Endothelial cell of umbilical vein (primary cell): ENCODE measurements around the gene OR7C1. TPM values are rescaled to one million over a fixed set of nuclear protein-coding genes. Genes with fewer than 3 reads are reported as not detected.
"Not testable (repeated sequence)": the region's sequence is repeated elsewhere in the genome, so short reads cannot be mapped to it uniquely, and the experiment has no call there.

ENCODE experiments used
- BruUV-seq: library from RNA; stranded (reverse); fragments of 400-500 nt; replicated peaks from 2 replicates; lab custom pipeline; 2021; lab: Mats Ljungman, UMichigan
- CTCF ChIA-PET: fragments of 300-600, 350-600 bp; sonication (Branson Sonifier 250); formaldehyde crosslinking; loops from one replicate; lab custom pipeline; 2021; ENCODE audit warnings: antibody characterized with exemption, inconsistent platforms; lab: Charles Lee
- POLR2A ChIA-PET: fragments of 300-600, 350-600 bp; sonication (Branson Sonifier 250); formaldehyde crosslinking; loops from one replicate; lab custom pipeline; 2021; ENCODE audit warnings: antibody characterized with exemption, inconsistent platforms; lab: Charles Lee
- DNase-seq: peaks from one replicate; pipeline ENCODE4 v3.0.0-alpha.2; 2011; ENCODE audit warnings: low read depth, low spot score
- FAIRE-seq: peaks from 2 replicates; lab custom pipeline; 2011; peaks lifted over from hg19 to GRCh38; lab: Jason Lieb, UNC
- H2AFZ ChIP-seq: 2 replicates; pipeline ENCODE4 v1.6.0; 2012; ENCODE audit warnings: low read depth, low read length, control low read depth, inconsistent platforms
- H3K27ac ChIP-seq: 2 replicates; pipeline ENCODE4 v1.5.1; 2011; ENCODE audit warnings: low read depth, mild to moderate bottlenecking, control low read depth, low read length, moderate library complexity; ENCODE audit not compliant: insufficient read depth
- H3K27me3 ChIP-seq, 2 experiments: 2 replicates each; pipeline versions ENCODE4 v1.6.0 to v1.6.1; 2011; ENCODE audit warnings: low read length in 2 of 2, mixed read lengths in 1 of 2; ENCODE audit not compliant: control insufficient read depth in 2 of 2, insufficient read depth in 2 of 2
- H3K36me3 ChIP-seq, 2 experiments: 2 replicates in 1 of 2; 3 replicates in 1 of 2; pipeline ENCODE4 v1.5.1; 2011; ENCODE audit warnings: low read length in 2 of 2, mild to moderate bottlenecking in 1 of 2, moderate library complexity in 1 of 2; ENCODE audit not compliant: control insufficient read depth in 2 of 2, insufficient read depth in 2 of 2; ENCODE audit errors: extremely low read depth in 1 of 2
- H3K4me1 ChIP-seq: 3 replicates; pipeline ENCODE4 v1.5.1; 2011; ENCODE audit warnings: mild to moderate bottlenecking, low read length; ENCODE audit not compliant: control insufficient read depth, insufficient read depth; ENCODE audit errors: extremely low read depth
- H3K4me2 ChIP-seq: 2 replicates; pipeline ENCODE4 v1.6.1; 2011; ENCODE audit warnings: low read length, control low read depth, mixed read lengths; ENCODE audit not compliant: insufficient read depth
- H3K4me3 ChIP-seq, 3 experiments: fragments of 200-600 bp in 1 of 3; sonication (generic), shearing (Covaris generic) in 1 of 3; replicated peaks in 1 of 3; 2 replicates each; pipeline ENCODE4 v1.5.1; 2011 to 2016; ENCODE audit warnings: control low read depth in 3 of 3, low read length in 3 of 3, mild to moderate bottlenecking in 2 of 3, inconsistent platforms in 1 of 3, low read depth in 1 of 3, moderate library complexity in 1 of 3; ENCODE audit not compliant: insufficient read depth in 1 of 3
- H3K79me2 ChIP-seq: 2 replicates; pipeline ENCODE4 v1.6.0; 2012; ENCODE audit warnings: low read length, inconsistent platforms; ENCODE audit not compliant: control insufficient read depth, insufficient read depth
- H3K9ac ChIP-seq: replicated peaks from 2 replicates; pipeline ENCODE3; 2011; ENCODE audit warnings: low read length, control low read depth; ENCODE audit not compliant: insufficient read depth; ENCODE audit errors: extremely low read depth
- H3K9me1 ChIP-seq: replicated peaks from 3 replicates; pipeline ENCODE4 v1.6.0; 2011; ENCODE audit warnings: mild to moderate bottlenecking, low read length; ENCODE audit not compliant: control insufficient read depth, insufficient read depth; ENCODE audit errors: extremely low read depth
- H3K9me3 ChIP-seq: replicated peaks from 2 replicates; pipeline ENCODE4 v1.5.1; 2012; ENCODE audit warnings: low read length, inconsistent platforms; ENCODE audit not compliant: control insufficient read depth, insufficient read depth
- H4K20me1 ChIP-seq: replicated peaks from 2 replicates; pipeline ENCODE3; 2011; ENCODE audit warnings: mild to moderate bottlenecking, low read length; ENCODE audit not compliant: control insufficient read depth, insufficient read depth; ENCODE audit errors: extremely low read depth
- JUN ChIP-seq: IDR thresholded peaks from 2 replicates; pipeline ENCODE4 v1.6.1; 2011; ENCODE audit warnings: borderline replicate concordance, low read depth; ENCODE audit not compliant: insufficient read length, insufficient read depth
- POLR2AphosphoS5 ChIP-seq: IDR thresholded peaks from 2 replicates; pipeline ENCODE4 v1.6.1; 2012; ENCODE audit warnings: low read depth, mild to moderate bottlenecking, control low read depth, low read length, moderate library complexity; ENCODE audit not compliant: insufficient read depth
- dilution Hi-C: fragments of 300-500 bp; cut with MboI; formaldehyde crosslinking; loops from one replicate; pipeline ENCODE4 v1.15.0; 2019; ENCODE audit warnings: low sequenced_read_pairs; ENCODE audit not compliant: extremely low pct_ligation_motif_present
- intact Hi-C: fragments of 100-400 bp; cut with micrococcal nuclease; formaldehyde crosslinking; loops from one replicate; pipeline ENCODE4 v1.10.0; 2022
- polyA plus RNA-seq, 4 experiments: library from polyadenylated mRNA; depleted of rRNA in 3 of 4; stranded (reverse) in 3 of 4; unstranded in 1 of 4; fragments of >200 nt; gene quantifications; 2 replicates each; pipeline versions ENCODE4 v1.2.1 to v1.2.3, GENCODE V29; 2011 to 2012; ENCODE audit warnings: missing spikeins in 1 of 4
- total RNA-seq: library from RNA; stranded (reverse); gene quantifications from 2 replicates; pipeline ENCODE4 v1.2.3, GENCODE V29; 2021

Gene OR7C1
- total and polyA plus RNA-seq, 2 donors (not counting 3 experiments of a cell fraction or from before 2014, with no cell fraction given) = not detected

DNA sequence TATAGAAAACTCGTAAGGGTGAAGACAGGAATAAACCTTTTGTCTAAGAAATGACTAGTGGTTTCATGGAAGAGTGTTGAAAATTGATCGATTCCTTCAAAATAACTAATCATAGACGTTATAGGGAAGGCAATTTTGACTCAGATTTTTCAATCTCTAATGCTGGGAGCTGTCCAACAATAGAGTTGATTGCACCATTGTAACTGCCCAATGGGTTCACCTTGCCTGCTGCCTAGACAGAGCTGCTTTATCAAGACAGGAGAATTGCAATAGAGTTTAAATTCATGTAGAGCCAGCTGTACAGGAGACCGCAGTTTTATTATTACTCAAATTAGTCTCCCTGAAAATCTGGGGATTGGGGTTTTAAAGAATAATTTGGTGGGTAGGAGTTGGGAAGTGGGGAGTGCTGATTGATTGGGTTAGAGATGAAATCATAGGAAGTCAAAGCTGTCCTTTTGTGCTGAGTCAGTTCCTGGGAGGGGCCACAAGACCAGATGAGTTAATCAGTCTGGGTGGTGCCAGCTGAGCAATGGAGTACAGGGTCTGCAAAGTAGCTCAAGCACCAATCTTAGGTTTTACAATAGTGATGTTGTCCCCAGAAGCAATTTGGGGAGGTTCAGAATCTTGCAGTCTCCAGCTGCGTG lies 39.8 kb downstream of the OR7C1 start:
- ChIA-PET POLR2A (no interaction called here), CTCF (no interaction called here)
- FAIRE-seq (no peak), DNase-seq (no peak)
- BruUV-seq = no TSS peak
- intact Hi-C loops (no loop called here), dilution Hi-C loops (no loop called here)
- TF ChIP-seq POLR2AphosphoS5 = no peak
- no peak for TF ChIP-seq JUN
- Histone ChIP-seq H3K36me3 (no peaks in the 10 kb centered on the region), H3K4me2 (no peak overlapping the region), H3K9me1 (no peaks in the 10 kb centered on the region), H3K27me3 (no peaks in the 10 kb centered on the region), H2AFZ (no peak overlapping the region), H3K9ac (no peak overlapping the region), H4K20me1 (no peaks in the 10 kb centered on the region), H3K27ac (no peak overlapping the region), H3K4me3 (no peak overlapping the region), H3K9me3 (no peaks in the 10 kb centered on the region), H3K79me2 (no peaks in the 10 kb centered on the region), H3K4me1 (no peaks in the 10 kb centered on the region)

DNA sequence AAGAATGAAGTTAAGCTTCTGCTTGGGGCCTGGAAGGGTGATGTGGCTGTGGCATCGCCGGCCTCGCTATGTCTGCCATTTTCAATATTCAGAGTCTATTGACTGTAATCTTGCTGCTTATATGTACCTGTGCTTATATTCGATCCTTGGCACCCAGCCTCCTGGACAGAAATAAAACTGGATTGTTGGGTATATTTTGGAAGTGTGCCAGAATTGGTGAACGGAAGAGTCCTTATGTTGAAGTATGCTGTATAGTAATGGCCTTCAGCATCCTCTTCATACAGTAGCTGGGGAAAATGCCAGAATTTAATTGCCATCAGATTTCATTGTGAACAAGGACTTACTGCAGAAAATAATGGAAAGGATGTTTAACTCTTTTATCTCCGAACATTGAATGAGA lies 42.7 kb downstream of the OR7C1 start:
- H3K27me3 ChIP-seq, POLR2A ChIA-PET, CTCF ChIA-PET, H3K4me3 ChIP-seq, BruUV-seq, DNase-seq, intact Hi-C loops, H3K9ac ChIP-seq, H3K27ac ChIP-seq, H3K9me1 ChIP-seq, H3K36me3 ChIP-seq, H3K79me2 ChIP-seq, H2AFZ ChIP-seq, FAIRE-seq, H3K4me1 ChIP-seq, H3K9me3 ChIP-seq, H4K20me1 ChIP-seq, H3K4me2 ChIP-seq, dilution Hi-C loops: not testable (repeated sequence)
